Keratinocyte (primary cell): ENCODE measurements around the gene PRKAG3. TPM values are rescaled to one million over a fixed set of nuclear protein-coding genes. Genes with fewer than 3 reads are reported as not detected.

Experiments used
- DNase-seq: peaks from one replicate; pipeline ENCODE4 v3.0.0-alpha.2; 2011; ENCODE audit warnings: low read depth, missing footprints, low spot score
- FAIRE-seq: peaks from 2 replicates; lab custom pipeline; 2011; peaks lifted over from hg19 to GRCh38; lab: Jason Lieb, UNC
- H2AFZ ChIP-seq: 2 replicates; pipeline ENCODE4 v1.6.0; 2012; ENCODE audit warnings: low read length, control low read depth, inconsistent platforms; ENCODE audit not compliant: control insufficient read depth
- H3K27ac ChIP-seq: 2 replicates; pipeline ENCODE4 v1.5.1; 2011; ENCODE audit warnings: low read length; ENCODE audit not compliant: control insufficient read depth, insufficient read depth
- H3K27me3 ChIP-seq: 3 replicates; pipeline ENCODE4 v1.6.0; 2011; ENCODE audit warnings: low read length; ENCODE audit not compliant: control insufficient read depth, insufficient read depth; ENCODE audit errors: extremely low read depth
- H3K36me3 ChIP-seq, 2 experiments: 2 replicates in 1 of 2; 3 replicates in 1 of 2; pipeline ENCODE4 v1.5.1; 2011; ENCODE audit warnings: low read length in 2 of 2, mild to moderate bottlenecking in 1 of 2; ENCODE audit not compliant: control insufficient read depth in 2 of 2, insufficient read depth in 2 of 2; ENCODE audit errors: extremely low read depth in 1 of 2
- H3K4me1 ChIP-seq: 3 replicates; pipeline ENCODE4 v1.5.1; 2011; ENCODE audit warnings: low read length; ENCODE audit not compliant: control insufficient read depth, insufficient read depth; ENCODE audit errors: extremely low read depth
- H3K4me2 ChIP-seq: 3 replicates; pipeline ENCODE4 v1.6.0; 2011; ENCODE audit warnings: low read depth, low read length; ENCODE audit not compliant: control insufficient read depth, insufficient read depth; ENCODE audit errors: extremely low read depth
- H3K4me3 ChIP-seq, 3 experiments: fragments of 200-600 bp in 1 of 3; sonication (generic) in 1 of 3; 2 replicates in 2 of 3; 3 replicates in 1 of 3; pipeline ENCODE4 v1.5.1; 2011 to 2016; ENCODE audit warnings: low read length in 3 of 3, mild to moderate bottlenecking in 3 of 3, control low read depth in 2 of 3, inconsistent platforms in 1 of 3, low read depth in 1 of 3, mixed read lengths in 1 of 3, mixed run types in 1 of 3, moderate library complexity in 1 of 3; ENCODE audit not compliant: control insufficient read depth in 2 of 3, insufficient read depth in 2 of 3; ENCODE audit errors: extremely low read depth in 1 of 3
- H3K79me2 ChIP-seq: 2 replicates; pipeline ENCODE4 v1.6.0; 2012; ENCODE audit warnings: low read length; ENCODE audit not compliant: control insufficient read depth, insufficient read depth
- H3K9ac ChIP-seq: 3 replicates; pipeline ENCODE4 v1.6.0; 2011; ENCODE audit warnings: low read length; ENCODE audit not compliant: control insufficient read depth, insufficient read depth; ENCODE audit errors: extremely low read depth
- H3K9me1 ChIP-seq: 3 replicates; pipeline ENCODE4 v1.6.0; 2011; ENCODE audit warnings: low read length; ENCODE audit not compliant: control insufficient read depth, insufficient read depth; ENCODE audit errors: extremely low read depth
- H3K9me3 ChIP-seq: 2 replicates; pipeline ENCODE4 v1.5.1; 2012; ENCODE audit warnings: low read depth, low read length; ENCODE audit not compliant: control insufficient read depth
- H4K20me1 ChIP-seq: 3 replicates; pipeline ENCODE4 v1.6.0; 2011; ENCODE audit warnings: low read length; ENCODE audit not compliant: control insufficient read depth, insufficient read depth; ENCODE audit errors: extremely low read depth
- EZH2 ChIP-seq: IDR thresholded peaks from one replicate; pipeline ENCODE4 v1.6.1; 2012; ENCODE audit warnings: inconsistent platforms, mild to moderate bottlenecking, low read length, moderate library complexity
- dilution Hi-C: fragments of 300-500 bp; cut with MboI; formaldehyde crosslinking; loops from one replicate; pipeline ENCODE4 v1.7.0; 2020; ENCODE audit warnings: low sequenced_read_pairs; ENCODE audit not compliant: extremely low pct_ligation_motif_present
- polyA plus RNA-seq, 5 experiments: library from polyadenylated mRNA; depleted of rRNA in 3 of 5; stranded (reverse) in 3 of 5; stranded (forward) in 1 of 5; unstranded in 1 of 5; fragments of >200 nt; gene quantifications; 1 replicate in 1 of 5; 2 replicates in 3 of 5; 3 replicates in 1 of 5; pipeline versions ENCODE4 v1.2.1 to v1.2.3, GENCODE V29; 2011 to 2012; ENCODE audit warnings: missing spikeins in 2 of 5, low read depth in 1 of 5, low replicate concordance in 1 of 5
- TF ChIP-seq, protein P1 (sequence below), 3 experiments: IDR thresholded peaks in 1 of 3; conservative IDR thresholded peaks in 1 of 3; optimal IDR thresholded peaks in 1 of 3; 2 replicates in 2 of 3; 3 replicates in 1 of 3; pipeline versions ENCODE3 to v1.5.1; 2011; ENCODE audit warnings: low read length in 3 of 3, mild to moderate bottlenecking in 3 of 3, moderate library complexity in 2 of 3, control low read depth in 1 of 3, inconsistent platforms in 1 of 3; ENCODE audit not compliant: insufficient read depth in 2 of 3; ENCODE audit errors: extremely low read depth in 1 of 3

Gene PRKAG3
- polyA plus RNA-seq, 1 donor (not counting 4 experiments of a cell fraction or from before 2014, with no cell fraction given): not detected

DNA sequence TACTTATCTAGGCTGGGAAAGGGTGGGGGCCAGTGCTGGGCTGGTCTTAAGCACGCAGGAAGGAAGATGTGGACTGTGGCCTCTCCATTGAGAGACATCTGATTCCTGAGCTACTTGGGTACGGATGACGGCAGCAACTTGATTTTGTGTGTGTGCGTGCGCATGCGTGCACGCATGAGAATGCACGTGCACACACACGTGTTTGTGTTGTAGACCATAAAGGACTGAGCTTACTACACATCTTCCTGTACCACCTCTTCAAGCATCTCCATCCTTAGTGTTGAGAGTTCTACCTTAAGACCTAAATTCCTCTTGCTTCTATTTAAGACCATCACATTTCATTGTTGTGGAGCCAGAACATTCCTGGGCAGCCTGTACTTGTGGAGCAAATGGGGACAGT, 37.5 kb upstream of the PRKAG3 start:
- no peak overlapping the region for H2AFZ ChIP-seq
- no peak for TF ChIP-seq EZH2
- TF ChIP-seq, protein P1, sequence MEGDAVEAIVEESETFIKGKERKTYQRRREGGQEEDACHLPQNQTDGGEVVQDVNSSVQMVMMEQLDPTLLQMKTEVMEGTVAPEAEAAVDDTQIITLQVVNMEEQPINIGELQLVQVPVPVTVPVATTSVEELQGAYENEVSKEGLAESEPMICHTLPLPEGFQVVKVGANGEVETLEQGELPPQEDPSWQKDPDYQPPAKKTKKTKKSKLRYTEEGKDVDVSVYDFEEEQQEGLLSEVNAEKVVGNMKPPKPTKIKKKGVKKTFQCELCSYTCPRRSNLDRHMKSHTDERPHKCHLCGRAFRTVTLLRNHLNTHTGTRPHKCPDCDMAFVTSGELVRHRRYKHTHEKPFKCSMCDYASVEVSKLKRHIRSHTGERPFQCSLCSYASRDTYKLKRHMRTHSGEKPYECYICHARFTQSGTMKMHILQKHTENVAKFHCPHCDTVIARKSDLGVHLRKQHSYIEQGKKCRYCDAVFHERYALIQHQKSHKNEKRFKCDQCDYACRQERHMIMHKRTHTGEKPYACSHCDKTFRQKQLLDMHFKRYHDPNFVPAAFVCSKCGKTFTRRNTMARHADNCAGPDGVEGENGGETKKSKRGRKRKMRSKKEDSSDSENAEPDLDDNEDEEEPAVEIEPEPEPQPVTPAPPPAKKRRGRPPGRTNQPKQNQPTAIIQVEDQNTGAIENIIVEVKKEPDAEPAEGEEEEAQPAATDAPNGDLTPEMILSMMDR (optimal IDR thresholded peaks at IDR 0.05 in 1 of 3, IDR thresholded peaks at IDR 0.05 in 1 of 3, conservative IDR thresholded peaks at IDR 0.05 in 1 of 3; ENCODE audit: extremely low read depth in 1 of 3, insufficient read depth in 2 of 3, low read length in 3 of 3): no peak
- no peak overlapping the region for H3K9ac ChIP-seq
- H3K9me1 ChIP-seq: no peaks in the 10 kb centered on the region
- no peak overlapping the region for H3K4me3 ChIP-seq
- H3K79me2 ChIP-seq: no peaks in the 10 kb centered on the region
- no peaks in the 10 kb centered on the region for H3K4me1 ChIP-seq
- H3K27ac ChIP-seq: no peak overlapping the region
- no peak overlapping the region for H3K4me2 ChIP-seq
- no peaks in the 10 kb centered on the region for H3K36me3 ChIP-seq
- no peaks in the 10 kb centered on the region for H4K20me1 ChIP-seq
- dilution Hi-C loops: no loop called here
- DNase-seq (no peak), FAIRE-seq (no peak)
- H3K27me3 ChIP-seq: peaks cover 19% of the 10 kb centered on the region
- H3K9me3 ChIP-seq: no peaks in the 10 kb centered on the region

DNA sequence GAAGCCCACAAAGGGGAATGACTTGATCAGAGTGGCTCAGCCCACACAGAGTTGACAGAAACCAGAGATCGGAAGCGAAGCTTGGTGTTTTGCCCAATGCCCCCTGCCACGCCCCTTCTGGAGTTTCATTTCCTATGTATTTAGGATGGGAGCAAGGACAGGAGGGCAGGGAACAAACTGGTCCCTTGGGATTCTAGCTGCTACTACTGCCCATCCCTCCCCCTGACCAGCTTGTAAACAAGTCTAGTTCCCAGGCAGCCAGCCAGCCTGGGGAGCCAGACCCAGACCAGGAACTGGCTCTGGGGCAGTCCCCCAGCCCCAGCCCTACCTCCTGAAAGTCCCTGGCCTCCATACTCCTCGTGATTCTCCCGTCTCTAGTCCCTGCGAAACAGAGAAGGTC, 36.3 kb upstream of the PRKAG3 start:
- FAIRE-seq (no peak), DNase-seq (no peak)
- dilution Hi-C loops: no loop called here
- Histone ChIP-seq H3K36me3 (no peaks in the 10 kb centered on the region), H3K27ac (no peak overlapping the region), H3K4me2 (no peak overlapping the region), H3K27me3 (peaks cover 17% of the 10 kb centered on the region), H3K9me1 (no peaks in the 10 kb centered on the region), H3K9me3 (no peaks in the 10 kb centered on the region), H2AFZ (no peak overlapping the region), H4K20me1 (no peaks in the 10 kb centered on the region), H3K9ac (no peak overlapping the region), H3K79me2 (no peaks in the 10 kb centered on the region), H3K4me3 (no peak overlapping the region), H3K4me1 (no peaks in the 10 kb centered on the region)
- TF ChIP-seq EZH2: no peak
- TF ChIP-seq, protein P1 (optimal IDR thresholded peaks at IDR 0.05 in 1 of 3, IDR thresholded peaks at IDR 0.05 in 1 of 3, conservative IDR thresholded peaks at IDR 0.05 in 1 of 3; ENCODE audit: extremely low read depth in 1 of 3, insufficient read depth in 2 of 3, low read length in 3 of 3): no peak
